PC-9 (cell line): ENCODE results near the gene OCEL1. TPM values are rescaled to one million over a fixed set of nuclear protein-coding genes. Genes with fewer than 3 reads are reported as not detected.

Experiments used
- BruUV-seq: library from RNA; stranded (reverse); fragments of 400-500 nt; replicated peaks from 2 replicates; lab custom pipeline; 2021; lab: Mats Ljungman, UMichigan
- CTCF ChIA-PET: fragments of 300-600 bp; sonication (Branson Sonifier 250); formaldehyde crosslinking; loops from one replicate; lab custom pipeline; 2022; ENCODE audit warnings: antibody characterized with exemption; lab: Charles Lee
- POLR2A ChIA-PET: fragments of 300-600 bp; sonication (Branson Sonifier 250); formaldehyde crosslinking; loops from one replicate; lab custom pipeline; 2022; ENCODE audit warnings: antibody characterized with exemption; ENCODE audit not compliant: unreplicated experiment; lab: Charles Lee
- DNase-seq, 2 experiments: peaks; one replicate each; pipeline versions ENCODE4 v3.0.0 to v3.0.0-alpha.2; 2015 to 2022; ENCODE audit warnings: mixed read lengths in 1 of 2
- H2AFZ ChIP-seq: fragments of 200-600 bp; sonication (generic); 2 replicates; pipeline ENCODE4 v1.8.1; 2017; ENCODE audit warnings: antibody characterized with exemption
- H3F3A ChIP-seq: fragments of 200-600 bp; sonication (generic); 2 replicates; pipeline ENCODE4 v1.8.1; 2017; ENCODE audit warnings: antibody characterized with exemption, mild to moderate bottlenecking, low read depth; ENCODE audit not compliant: insufficient read depth
- H3K27ac ChIP-seq: fragments of 200-600 bp; sonication (generic); 2 replicates; pipeline ENCODE4 v1.6.1; 2016; ENCODE audit warnings: mixed run types
- H3K27me3 ChIP-seq: fragments of 200-600 bp; sonication (generic); 2 replicates; pipeline ENCODE4 v1.6.1; 2016; ENCODE audit warnings: low read depth, mixed run types; ENCODE audit not compliant: insufficient read depth
- H3K36me3 ChIP-seq: fragments of 200-600 bp; sonication (generic); 2 replicates; pipeline ENCODE4 v1.6.1; 2016; ENCODE audit warnings: low read depth, mixed run types
- H3K4me1 ChIP-seq: fragments of 200-600 bp; sonication (generic); replicated peaks from 2 replicates; pipeline ENCODE4 v1.6.1; 2016; ENCODE audit warnings: mixed run types; ENCODE audit not compliant: insufficient read depth
- H3K4me2 ChIP-seq: fragments of 200-600 bp; sonication (generic); 2 replicates; pipeline ENCODE4 v1.6.1; 2017; ENCODE audit warnings: mixed run types
- H3K4me3 ChIP-seq: fragments of 200-600 bp; sonication (generic); 2 replicates; pipeline ENCODE4 v1.6.1; 2016; ENCODE audit warnings: mixed run types
- H3K79me2 ChIP-seq: fragments of 200-600 bp; sonication (generic); 2 replicates; pipeline ENCODE4 v1.6.1; 2017; ENCODE audit warnings: low read depth, mixed run types
- H3K9me2 ChIP-seq: fragments of 200-600 bp; sonication (generic); 2 replicates; pipeline ENCODE4 v1.8.1; 2017; ENCODE audit warnings: mild to moderate bottlenecking; ENCODE audit not compliant: insufficient read depth
- H3K9me3 ChIP-seq: fragments of 200-600 bp; sonication (generic); 2 replicates; pipeline ENCODE4 v1.8.1; 2016; ENCODE audit warnings: low read depth; ENCODE audit not compliant: insufficient read depth
- H4K20me1 ChIP-seq: fragments of 200-600 bp; sonication (generic); 2 replicates; pipeline ENCODE4 v1.8.1; 2017; ENCODE audit not compliant: insufficient read depth
- EZH2 ChIP-seq: fragments of 200-600 bp; sonication (generic); IDR thresholded peaks from 2 replicates; pipeline ENCODE4 v1.8.0; 2017; ENCODE audit warnings: antibody characterized with exemption, low read depth
- intact Hi-C: fragments of 100-400 bp; cut with micrococcal nuclease; formaldehyde crosslinking; loops from one replicate; pipeline ENCODE4 v1.10.0; 2022; ENCODE audit not compliant: unreplicated experiment
- total RNA-seq: library from RNA; stranded (reverse); gene quantifications from 2 replicates; pipeline ENCODE4 v1.2.3, GENCODE V29; 2021
- TF ChIP-seq, protein P1 (sequence below): fragments of 200-600 bp; sonication (generic); conservative IDR thresholded peaks from 2 replicates; pipeline ENCODE4 v1.6.1; 2017; ENCODE audit warnings: mixed run types, antibody characterized with exemption, mild to moderate bottlenecking, moderate library complexity

Gene OCEL1
- total RNA-seq, 1 experiment from 2014 or later = 30.6 TPM

GRCh38 chr19:17263712-17264640 is 38.0 kb downstream of the OCEL1 start:
- intact Hi-C loops = loop anchor here (5.0 kb wide), 1 partner anchor 37 kb away; the partner anchor contains the start of gene OCEL1
- POLR2A ChIA-PET = no interaction called here
- CTCF ChIA-PET = no interaction called here
- Histone ChIP-seq H3K27ac (no peak overlapping the region), H3K79me2 (peaks cover 14% of the 10 kb centered on the region), H3K4me3 (no peak overlapping the region), H3K27me3 (no peaks in the 10 kb centered on the region), H3K4me1 (peaks cover 28% of the 10 kb centered on the region), H2AFZ (no peak overlapping the region), H3K4me2 (no peak overlapping the region), H4K20me1 (no peaks in the 10 kb centered on the region), H3K9me2 (no peaks in the 10 kb centered on the region), H3K36me3 (no peaks in the 10 kb centered on the region), H3K9me3 (no peaks in the 10 kb centered on the region), H3F3A (peaks cover 32% of the 10 kb centered on the region)
- TF ChIP-seq, protein P1, sequence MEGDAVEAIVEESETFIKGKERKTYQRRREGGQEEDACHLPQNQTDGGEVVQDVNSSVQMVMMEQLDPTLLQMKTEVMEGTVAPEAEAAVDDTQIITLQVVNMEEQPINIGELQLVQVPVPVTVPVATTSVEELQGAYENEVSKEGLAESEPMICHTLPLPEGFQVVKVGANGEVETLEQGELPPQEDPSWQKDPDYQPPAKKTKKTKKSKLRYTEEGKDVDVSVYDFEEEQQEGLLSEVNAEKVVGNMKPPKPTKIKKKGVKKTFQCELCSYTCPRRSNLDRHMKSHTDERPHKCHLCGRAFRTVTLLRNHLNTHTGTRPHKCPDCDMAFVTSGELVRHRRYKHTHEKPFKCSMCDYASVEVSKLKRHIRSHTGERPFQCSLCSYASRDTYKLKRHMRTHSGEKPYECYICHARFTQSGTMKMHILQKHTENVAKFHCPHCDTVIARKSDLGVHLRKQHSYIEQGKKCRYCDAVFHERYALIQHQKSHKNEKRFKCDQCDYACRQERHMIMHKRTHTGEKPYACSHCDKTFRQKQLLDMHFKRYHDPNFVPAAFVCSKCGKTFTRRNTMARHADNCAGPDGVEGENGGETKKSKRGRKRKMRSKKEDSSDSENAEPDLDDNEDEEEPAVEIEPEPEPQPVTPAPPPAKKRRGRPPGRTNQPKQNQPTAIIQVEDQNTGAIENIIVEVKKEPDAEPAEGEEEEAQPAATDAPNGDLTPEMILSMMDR = no peak
- no peak for TF ChIP-seq EZH2
- DNase-seq = peak in 1 of 2 experiments; percentile 32
- BruUV-seq = no TSS peak

GRCh38 chr19:17264641-17264979 is 38.6 kb downstream of the OCEL1 start, which contains the start of gene USHBP1:
TSS of gene USHBP1 (minus strand) at chr19:17264745. CDS start at chr19:17264299, 446 bp downstream.
- no TSS peak for BruUV-seq
- peak in 1 of 2 experiments; percentile 34 for DNase-seq
- CTCF ChIA-PET = interaction anchor here (1.0 kb wide), 1 partner anchor 22 kb away, joined by 9 read pairs; no protein-coding TSS in a partner anchor
- no peaks in the 10 kb centered on the region for H4K20me1 ChIP-seq
- H3K27ac ChIP-seq = peak within 1 kb of the TSS; percentile 70
- POLR2A ChIA-PET = interaction anchor here (0.6 kb wide), 1 partner anchor 9 kb away, joined by 3 read pairs; no protein-coding TSS in a partner anchor
- H3F3A ChIP-seq = peaks cover 32% of the 10 kb centered on the region
- H3K4me3 ChIP-seq = no peak within 1 kb of the TSS
- H3K27me3 ChIP-seq = no peaks in the 10 kb centered on the region
- H3K9me3 ChIP-seq = no peaks in the 10 kb centered on the region
- no peaks in the 10 kb centered on the region for H3K9me2 ChIP-seq
- peak within 1 kb of the TSS; percentile 34; the same call in 1 of the 2 replicates for H3K4me2 ChIP-seq
- H3K79me2 ChIP-seq = peaks cover 17% of the 10 kb centered on the region
- H3K36me3 ChIP-seq = 0 out of 2 replicates have a peak, but pooled peaks cover 3% of the 10 kb centered on the region
- H2AFZ ChIP-seq = no peak within 1 kb of the TSS
- intact Hi-C loops = loop anchor here (5.0 kb wide), 1 partner anchor 37 kb away; the partner anchor contains the start of gene OCEL1
- peaks cover 28% of the 10 kb centered on the region for H3K4me1 ChIP-seq
- TF ChIP-seq EZH2 = no peak
- TF ChIP-seq, protein P1 = no peak

- Histone ChIP-seq H3F3A (peaks cover 32% of the 10 kb centered on the region), H3K27me3 (no peaks in the 10 kb centered on the region), H3K36me3 (peaks cover 5% of the 10 kb centered on the region; the same call in 1 of the 2 replicates), H3K79me2 (peaks cover 17% of the 10 kb centered on the region), H3K4me3 (no peak overlapping the region), H3K4me1 (peaks cover 26% of the 10 kb centered on the region), H3K9me2 (no peaks in the 10 kb centered on the region), H3K4me2 (peak overlapping the region; percentile 34), H4K20me1 (no peaks in the 10 kb centered on the region), H3K9me3 (no peaks in the 10 kb centered on the region), H3K27ac (peak overlapping the region; percentile 70), H2AFZ (no peak overlapping the region; the same call in 1 of the 2 replicates)
- TF ChIP-seq, protein P1 = no peak
- TF ChIP-seq EZH2 = no peak
- intact Hi-C loops = no loop called here
- BruUV-seq = no TSS peak
- ChIA-PET CTCF (interaction anchor here (0.6 to 0.7 kb wide), 2 partner anchors 8 to 16 kb away, joined by 3 to 6 read pairs; no protein-coding TSS in a partner anchor), POLR2A (interaction anchor here (1.4 kb wide), 1 partner anchor 17 kb away, joined by 8 read pairs; no protein-coding TSS in a partner anchor)
- DNase-seq = peak in 1 of 2 experiments; percentile 97
These were observed 40.0 kb downstream of the OCEL1 start for GRCh38 chr19:17266026-17266425.
